Right atrium auricular region (tissue), 2 donors: ENCODE results near the gene MORN4. TPM values are rescaled to one million over a fixed set of nuclear protein-coding genes. Genes with fewer than 3 reads are reported as not detected.
A peak's percentile ranks its signal among the peaks of the same experiment; 100 is the strongest.
"Not testable (repeated sequence)": the region's sequence is repeated elsewhere in the genome, so short reads cannot be mapped to it uniquely, and the experiment has no call there.

Experiments used
- DNase-seq: peaks from one replicate; pipeline ENCODE4 v3.0.0-alpha.2; 2019; ENCODE audit warnings: low spot score
- H3K27ac ChIP-seq, 2 donors: fragments of 200-600 bp; sonication (generic); 1 replicate in 1 of 2; 2 replicates in 1 of 2; pipeline ENCODE4 v1.5.1; 2016 to 2019
- H3K27me3 ChIP-seq, 2 donors: fragments of 200-600 bp; sonication (generic); one replicate each; pipeline versions ENCODE4 v1.5.1 to v1.6.0; 2017 to 2019
- H3K36me3 ChIP-seq: fragments of 200-600 bp; sonication (generic); one replicate; pipeline ENCODE4 v1.5.1; 2016
- H3K4me1 ChIP-seq, 2 donors: fragments of 200-600 bp; sonication (generic); one replicate each; pipeline versions ENCODE4 v1.5.1 to v1.6.0; 2017 to 2019
- H3K4me3 ChIP-seq, 2 donors: fragments of 200-600 bp; sonication (generic); 1 replicate in 1 of 2; 2 replicates in 1 of 2; pipeline ENCODE4 v1.5.1; 2017 to 2019; ENCODE audit warnings: mild to moderate bottlenecking in 1 of 2, moderate library complexity in 1 of 2
- H3K9me3 ChIP-seq, 2 donors: fragments of 200-600 bp; sonication (generic); one replicate each; pipeline ENCODE4 v1.5.1; 2019
- total RNA-seq, 2 donors: library from RNA; depleted of rRNA; stranded (reverse); fragments of >200 nt; gene quantifications; one replicate each; pipeline ENCODE4 v1.1.0, GENCODE V29; 2016
- TF ChIP-seq, protein P1 (sequence below), 2 donors: fragments of 200-600 bp; sonication (generic); IDR thresholded peaks; one replicate each; pipeline ENCODE4 v1.5.1; 2019; ENCODE audit warnings: antibody characterized with exemption in 2 of 2

MORN4 gene
- total RNA-seq, 2 donors from 2014 or later = 15.6 to 27.0 TPM

DNA sequence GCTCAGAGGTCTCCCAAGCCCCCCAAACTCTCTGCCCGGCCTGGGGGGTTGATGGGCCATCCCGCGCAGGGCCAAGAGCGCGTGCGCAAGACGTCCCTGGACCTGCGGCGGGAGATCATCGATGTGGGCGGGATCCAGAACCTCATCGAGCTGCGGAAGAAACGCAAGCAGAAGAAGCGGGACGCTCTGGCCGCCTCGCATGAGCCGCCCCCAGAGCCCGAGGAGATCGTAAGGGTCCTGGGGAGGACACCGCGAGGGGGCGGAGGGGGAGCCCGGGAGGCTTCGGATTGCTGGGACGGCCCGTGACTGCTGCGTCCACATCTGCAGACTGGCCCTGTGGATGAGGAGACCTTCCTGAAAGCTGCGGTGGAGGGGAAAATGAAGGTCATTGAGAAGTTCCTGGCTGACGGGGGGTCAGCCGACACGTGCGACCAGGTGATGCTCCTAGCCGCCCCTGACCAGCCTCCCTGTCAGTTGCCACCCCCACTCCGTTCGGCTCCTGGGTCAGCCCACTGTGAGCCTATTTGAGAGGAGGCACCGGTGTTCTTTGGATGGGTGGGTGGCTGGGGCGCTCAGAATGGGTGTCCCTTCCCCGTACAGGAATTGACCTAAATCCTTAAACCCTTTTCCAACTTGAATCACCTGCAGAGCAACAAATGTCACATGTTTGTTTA, 55.0 kb downstream of the MORN4 start:
- Histone ChIP-seq H3K4me3 (no peak overlapping the region), H3K9me3 (no peaks in the 10 kb centered on the region), H3K27me3 (no peaks in the 10 kb centered on the region), H3K36me3 (no peaks in the 10 kb centered on the region), H3K4me1 (peaks cover 0 to 20% of the 10 kb centered on the region in 2 donors), H3K27ac (no peak overlapping the region)
- TF ChIP-seq, protein P1, sequence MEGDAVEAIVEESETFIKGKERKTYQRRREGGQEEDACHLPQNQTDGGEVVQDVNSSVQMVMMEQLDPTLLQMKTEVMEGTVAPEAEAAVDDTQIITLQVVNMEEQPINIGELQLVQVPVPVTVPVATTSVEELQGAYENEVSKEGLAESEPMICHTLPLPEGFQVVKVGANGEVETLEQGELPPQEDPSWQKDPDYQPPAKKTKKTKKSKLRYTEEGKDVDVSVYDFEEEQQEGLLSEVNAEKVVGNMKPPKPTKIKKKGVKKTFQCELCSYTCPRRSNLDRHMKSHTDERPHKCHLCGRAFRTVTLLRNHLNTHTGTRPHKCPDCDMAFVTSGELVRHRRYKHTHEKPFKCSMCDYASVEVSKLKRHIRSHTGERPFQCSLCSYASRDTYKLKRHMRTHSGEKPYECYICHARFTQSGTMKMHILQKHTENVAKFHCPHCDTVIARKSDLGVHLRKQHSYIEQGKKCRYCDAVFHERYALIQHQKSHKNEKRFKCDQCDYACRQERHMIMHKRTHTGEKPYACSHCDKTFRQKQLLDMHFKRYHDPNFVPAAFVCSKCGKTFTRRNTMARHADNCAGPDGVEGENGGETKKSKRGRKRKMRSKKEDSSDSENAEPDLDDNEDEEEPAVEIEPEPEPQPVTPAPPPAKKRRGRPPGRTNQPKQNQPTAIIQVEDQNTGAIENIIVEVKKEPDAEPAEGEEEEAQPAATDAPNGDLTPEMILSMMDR (IDR thresholded peaks at IDR 0.05) = no peak
- no peak for DNase-seq

DNA sequence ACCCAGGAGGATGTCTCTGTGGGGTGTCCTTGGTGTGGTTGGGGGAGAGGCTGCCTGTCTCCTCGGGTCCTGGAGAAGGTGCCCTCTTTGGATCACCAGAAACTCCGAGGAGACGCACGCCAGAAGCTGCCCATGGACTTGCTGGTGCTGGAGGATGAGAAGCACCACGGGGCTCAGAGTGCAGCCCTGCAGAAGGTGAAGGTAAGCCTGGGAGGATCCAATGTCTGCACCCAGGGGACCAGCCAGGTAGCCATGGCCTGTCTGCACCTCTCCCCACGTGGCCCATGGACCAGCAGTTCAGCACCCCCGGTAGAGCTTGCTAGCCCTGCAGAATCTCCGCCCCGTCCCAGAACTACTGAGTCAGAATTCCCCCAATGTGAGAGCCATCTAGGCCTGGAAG, 55.6 kb downstream of the MORN4 start:
- peaks cover 0 to 22% of the 10 kb centered on the region in 2 donors for H3K4me1 ChIP-seq
- TF ChIP-seq, protein P1 (IDR thresholded peaks at IDR 0.05) = no peak
- DNase-seq = no peak
- H3K9me3 ChIP-seq = no peaks in the 10 kb centered on the region
- no peaks in the 10 kb centered on the region for H3K36me3 ChIP-seq
- H3K27me3 ChIP-seq = no peaks in the 10 kb centered on the region
- H3K27ac ChIP-seq = no peak overlapping the region
- H3K4me3 ChIP-seq = no peak overlapping the region

DNA sequence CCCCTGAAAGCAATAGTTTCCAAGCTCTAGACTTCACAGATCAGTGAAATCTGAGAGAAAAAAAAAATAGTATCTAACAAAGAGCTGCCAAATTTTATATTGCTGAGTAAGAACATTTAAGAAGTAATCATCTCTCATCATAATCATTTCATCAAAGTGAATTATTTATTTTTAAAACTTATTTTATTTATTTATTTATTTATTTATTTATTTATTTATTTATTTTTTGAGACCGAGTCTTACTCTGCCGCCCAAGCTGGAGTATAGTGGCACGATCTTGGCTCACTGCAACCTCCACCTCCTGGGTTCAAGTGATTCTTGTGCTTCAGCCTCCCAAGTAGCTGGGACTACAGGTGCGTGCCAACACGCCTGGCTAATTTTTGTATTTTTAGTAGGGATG, 56.8 kb downstream of the MORN4 start:
- H3K4me1 ChIP-seq = peaks cover 0 to 33% of the 10 kb centered on the region in 2 donors
- H3K9me3 ChIP-seq, DNase-seq, H3K27me3 ChIP-seq, H3K4me3 ChIP-seq, H3K36me3 ChIP-seq: not testable (repeated sequence)
- peak overlapping the region; percentile 79 to 95 for H3K27ac ChIP-seq

DNA sequence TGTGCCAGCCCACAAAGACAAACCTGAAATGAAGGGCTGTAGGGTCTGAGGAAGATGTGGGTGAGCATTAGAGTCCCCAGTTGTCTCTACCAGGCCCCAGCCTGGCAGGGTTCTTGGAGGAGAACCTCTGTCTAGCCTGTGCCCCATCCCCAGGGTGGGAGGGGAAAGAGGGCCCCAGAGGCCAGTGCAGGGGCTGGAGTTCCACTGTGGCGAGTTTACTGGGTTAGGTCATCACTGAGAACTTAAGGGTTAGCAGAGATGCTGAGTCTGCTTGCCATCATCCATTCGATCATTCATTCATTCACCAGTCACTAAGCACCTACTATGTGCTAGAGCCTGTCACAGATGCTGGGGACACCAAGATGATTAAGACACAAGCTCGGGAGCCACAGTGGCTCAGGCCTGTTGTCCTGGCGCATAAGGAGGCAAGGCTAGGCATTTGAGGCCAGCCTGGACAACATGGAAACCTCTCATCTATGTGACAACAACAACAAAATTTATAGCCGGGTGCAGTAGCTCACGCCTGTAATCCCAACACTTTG, 58.1 kb downstream of the MORN4 start:
- no peaks in the 10 kb centered on the region for H3K27me3 ChIP-seq
- no peak for DNase-seq
- H3K36me3 ChIP-seq = peaks cover 11% of the 10 kb centered on the region
- TF ChIP-seq, protein P1 (IDR thresholded peaks at IDR 0.05) = no peak
- no peak overlapping the region for H3K4me3 ChIP-seq
- peaks cover 0 to 33% of the 10 kb centered on the region in 2 donors for H3K4me1 ChIP-seq
- no peaks in the 10 kb centered on the region for H3K9me3 ChIP-seq
- H3K27ac ChIP-seq = peak overlapping the region; percentile 79 to 95

DNA sequence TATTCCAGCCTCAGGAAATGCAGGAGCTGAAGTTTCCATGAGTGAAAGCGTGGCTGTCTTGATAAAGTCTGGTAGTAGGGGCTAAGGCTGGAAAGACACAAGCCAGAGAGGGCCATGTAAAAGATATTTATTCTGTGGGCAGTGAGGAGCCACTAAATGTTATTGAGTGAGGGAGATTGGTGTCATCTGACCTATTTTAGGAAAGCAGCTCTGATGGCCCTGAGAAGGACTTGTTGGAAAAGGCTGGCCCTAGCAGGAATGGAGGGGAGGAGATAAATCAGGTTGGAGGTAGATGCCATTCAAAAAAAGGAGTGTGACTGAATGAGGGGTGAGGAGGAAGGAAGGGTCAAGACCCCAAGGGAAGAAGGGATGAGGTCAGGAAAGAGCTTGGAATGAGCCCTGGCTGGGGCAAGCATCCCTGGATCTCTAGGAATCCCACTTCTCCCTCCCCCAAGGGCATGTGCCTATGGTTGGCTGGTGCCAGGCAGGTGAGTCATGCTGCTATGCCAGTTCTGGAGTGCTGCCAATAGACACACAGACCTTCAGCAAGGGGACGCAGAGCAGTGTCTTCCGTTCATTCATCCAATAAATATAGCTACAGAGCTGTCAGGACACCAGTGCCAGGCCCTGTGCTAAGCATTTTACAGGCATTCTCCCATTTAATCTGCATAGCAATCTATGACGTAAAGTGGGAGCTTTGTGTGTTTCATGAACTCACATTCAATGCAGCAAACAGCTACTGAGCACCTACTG, 58.8 kb downstream of the MORN4 start:
- H3K9me3 ChIP-seq = no peaks in the 10 kb centered on the region
- peaks cover 16% of the 10 kb centered on the region for H3K36me3 ChIP-seq
- TF ChIP-seq, protein P1 (IDR thresholded peaks at IDR 0.05) = no peak
- no peak overlapping the region for H3K4me3 ChIP-seq
- DNase-seq = peak; percentile 74
- peaks cover 0 to 33% of the 10 kb centered on the region in 2 donors for H3K4me1 ChIP-seq
- H3K27ac ChIP-seq = peak overlapping the region; percentile 79 to 95
- H3K27me3 ChIP-seq = no peaks in the 10 kb centered on the region

DNA sequence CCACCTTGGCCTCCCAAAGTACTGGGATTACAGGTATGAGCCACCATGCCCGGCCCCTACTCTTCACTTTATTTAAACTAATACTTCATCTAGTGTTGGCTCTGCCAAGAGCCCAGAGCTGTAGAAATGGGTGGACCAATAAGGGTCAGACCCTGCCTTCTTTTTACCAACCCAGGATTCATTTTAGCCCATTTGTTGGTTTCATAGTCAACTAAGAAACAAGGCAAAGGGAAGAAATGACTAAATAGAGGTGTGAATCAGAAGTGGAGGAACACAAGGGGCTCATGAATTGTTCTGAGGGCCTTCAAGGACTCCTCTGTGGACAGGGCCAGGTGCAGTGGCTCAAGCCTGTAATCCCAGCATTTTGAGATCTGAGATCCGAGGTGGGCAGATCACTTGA, 59.6 kb downstream of the MORN4 start:
- H3K4me1 ChIP-seq = peaks cover 0 to 33% of the 10 kb centered on the region in 2 donors
- DNase-seq = no peak
- TF ChIP-seq, protein P1 (IDR thresholded peaks at IDR 0.05) = no peak
- peaks cover 25% of the 10 kb centered on the region for H3K36me3 ChIP-seq
- H3K27me3 ChIP-seq = no peaks in the 10 kb centered on the region
- H3K9me3 ChIP-seq = no peaks in the 10 kb centered on the region
- H3K27ac ChIP-seq = peak overlapping the region; percentile 79 to 95
- H3K4me3 ChIP-seq = no peak overlapping the region
